ENCODE results near the gene PTPRM. TPM values are rescaled to one million over a fixed set of nuclear protein-coding genes. Genes with fewer than 3 reads are reported as not detected.

PTPRM gene
- total and polyA plus RNA-seq, 3 donors from 2014 or later = 76.4 to 101 (median 94.6) TPM

DNA sequence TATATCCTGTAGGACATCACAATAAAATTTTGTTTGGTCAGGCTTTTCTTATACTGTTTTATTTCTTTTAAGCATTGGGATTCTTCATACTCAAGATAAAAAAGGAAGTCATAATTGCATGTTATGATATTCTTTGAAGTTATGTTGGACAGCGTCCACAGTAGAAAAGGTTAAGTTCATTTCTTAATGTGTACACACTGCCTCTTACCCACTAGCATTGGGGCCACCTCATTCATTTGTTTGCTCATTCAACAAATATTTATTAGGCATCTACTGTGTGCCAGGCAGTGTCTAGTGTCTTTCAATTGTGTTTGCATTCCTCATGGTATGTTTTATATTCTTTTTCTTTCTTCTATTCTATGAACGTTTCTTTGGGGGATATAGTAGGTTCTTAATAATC lies 70.2 kb downstream of the PTPRM start:
- DNase-seq = no peak
- H3K4me3 ChIP-seq = no peak overlapping the region
- intact Hi-C loops (cut with DNase I; ENCODE audit: low total_unique reads) = no loop called here
- H3K4me1 ChIP-seq = no peaks in the 10 kb centered on the region
- no peak overlapping the region for H3K27ac ChIP-seq
- H3K9me3 ChIP-seq = no peaks in the 10 kb centered on the region
- TF ChIP-seq CTCF (IDR thresholded peaks at IDR 0.05) (no peak), POLR2A (IDR thresholded peaks at IDR 0.05) (no peak)
- H3K27me3 ChIP-seq = no peaks in the 10 kb centered on the region
- no peaks in the 10 kb centered on the region for H3K36me3 ChIP-seq (ENCODE audit: low read depth, missing control alignments)
- WGBS, 2 donors = 55 to 69% methylated on average over 2 of the region's 2 CpGs

- Histone ChIP-seq H3K4me3 (no peak overlapping the region), H3K27me3 (no peaks in the 10 kb centered on the region), H3K27ac (no peak overlapping the region), H3K9me3 (no peaks in the 10 kb centered on the region), H3K4me1 (no peaks in the 10 kb centered on the region), H3K36me3 (ENCODE audit: low read depth, missing control alignments) (no peaks in the 10 kb centered on the region)
- intact Hi-C loops (cut with DNase I; ENCODE audit: low total_unique reads) = no loop called here
- DNase-seq = no peak
- TF ChIP-seq POLR2A (IDR thresholded peaks at IDR 0.05) (no peak), CTCF (IDR thresholded peaks at IDR 0.05) (no peak)
Measured at GRCh38 chr18:7638321-7638720, 71.2 kb downstream of the PTPRM start.

GRCh38 chr18:7641813-7642212 lies 74.7 kb downstream of the PTPRM start:
- no peaks in the 10 kb centered on the region for H3K36me3 ChIP-seq (ENCODE audit: low read depth, missing control alignments)
- H3K4me1 ChIP-seq = no peaks in the 10 kb centered on the region
- H3K27me3 ChIP-seq = no peaks in the 10 kb centered on the region
- no peak overlapping the region for H3K27ac ChIP-seq
- DNase-seq = no peak
- intact Hi-C loops (cut with DNase I; ENCODE audit: low total_unique reads) = no loop called here
- WGBS, 2 donors = 75 to 86% methylated on average over 4 of the region's 4 CpGs
- H3K9me3 ChIP-seq = no peaks in the 10 kb centered on the region
- TF ChIP-seq CTCF (IDR thresholded peaks at IDR 0.05) (no peak), POLR2A (IDR thresholded peaks at IDR 0.05) (no peak)
- H3K4me3 ChIP-seq = no peak overlapping the region

DNA sequence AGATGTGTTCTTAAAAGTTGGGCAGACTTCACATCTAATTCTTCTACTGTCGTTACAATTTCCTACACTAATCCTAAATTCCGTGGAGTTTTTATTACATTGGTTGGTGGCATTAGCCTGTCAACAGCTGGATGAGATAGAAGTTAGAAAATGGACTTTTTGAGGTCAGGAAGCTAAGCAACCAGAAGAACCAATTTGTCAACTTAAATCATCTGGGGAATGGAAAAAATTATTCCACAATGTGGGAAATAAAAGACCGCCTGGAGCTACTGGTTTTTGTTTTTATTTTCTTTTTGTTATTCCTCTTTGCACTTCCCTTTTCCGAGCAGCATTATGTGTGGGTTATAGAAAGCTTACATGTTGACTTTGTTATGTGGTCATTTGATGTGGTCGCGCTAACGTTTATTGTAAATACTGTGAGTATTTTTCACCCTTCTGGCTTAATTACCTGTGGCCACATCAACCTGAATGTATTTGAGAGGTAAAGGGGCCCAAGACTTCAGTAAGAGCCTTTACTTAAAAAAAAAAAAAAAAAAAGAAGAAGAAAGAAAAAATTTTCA lies 75.3 kb downstream of the PTPRM start:
- Histone ChIP-seq H3K4me3 (no peak overlapping the region), H3K4me1 (no peaks in the 10 kb centered on the region), H3K27me3 (no peaks in the 10 kb centered on the region), H3K27ac (no peak overlapping the region), H3K9me3 (no peaks in the 10 kb centered on the region), H3K36me3 (ENCODE audit: low read depth, missing control alignments) (no peaks in the 10 kb centered on the region)
- WGBS, 2 donors = 77% methylated on average over 7 of the region's 7 CpGs
- TF ChIP-seq CTCF (IDR thresholded peaks at IDR 0.05) = no peak
- TF ChIP-seq POLR2A (IDR thresholded peaks at IDR 0.05) = no peak
- intact Hi-C loops (cut with DNase I; ENCODE audit: low total_unique reads) = no loop called here
- no peak for DNase-seq

DNA sequence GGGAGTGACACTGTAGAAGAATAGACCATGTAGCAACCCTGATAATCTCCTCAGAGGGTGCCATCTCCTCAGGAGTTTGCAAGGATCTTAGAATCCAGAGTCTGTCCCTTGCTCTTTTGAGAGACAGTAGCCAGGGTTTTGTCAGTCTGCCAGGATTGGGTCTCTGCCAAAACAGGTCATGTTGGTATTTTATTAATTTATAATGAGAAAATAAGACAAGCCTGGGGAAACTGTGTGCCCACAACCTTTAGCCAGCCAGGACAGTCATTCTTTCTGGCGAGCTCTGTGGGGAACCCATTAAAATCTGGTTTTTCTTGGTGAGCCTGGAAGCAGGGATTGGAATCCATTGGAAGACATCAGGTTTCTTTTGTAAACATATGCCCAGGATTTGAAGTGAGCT lies 78.6 kb downstream of the PTPRM start:
- 87 to 93% methylated on average over 1 of the region's 1 CpG for WGBS, 2 donors
- DNase-seq = no peak
- H3K4me3 ChIP-seq = no peak overlapping the region
- H3K9me3 ChIP-seq = no peaks in the 10 kb centered on the region
- no peaks in the 10 kb centered on the region for H3K36me3 ChIP-seq (ENCODE audit: low read depth, missing control alignments)
- no peaks in the 10 kb centered on the region for H3K27me3 ChIP-seq
- no peak overlapping the region for H3K27ac ChIP-seq
- intact Hi-C loops (cut with DNase I; ENCODE audit: low total_unique reads) = no loop called here
- TF ChIP-seq POLR2A (IDR thresholded peaks at IDR 0.05) = no peak
- no peak for TF ChIP-seq CTCF (IDR thresholded peaks at IDR 0.05)
- H3K4me1 ChIP-seq = no peaks in the 10 kb centered on the region
